Hepatocyte (in vitro differentiated cells): ENCODE data around the gene KCNQ1. TPM values are rescaled to one million over a fixed set of nuclear protein-coding genes. Genes with fewer than 3 reads are reported as not detected.

Source experiments
- DNase-seq: peaks from one replicate; pipeline ENCODE4 v3.0.0-alpha.2; 2016; ENCODE audit warnings: low spot score
- H2AFZ ChIP-seq: fragments of 200-600 bp; sonication (generic); 2 replicates; pipeline ENCODE4 v1.6.0; 2016; ENCODE audit warnings: antibody characterized with exemption, mild to moderate bottlenecking
- H3K27ac ChIP-seq: fragments of 200-600 bp; sonication (generic); 2 replicates; pipeline ENCODE4 v1.5.1; 2016; ENCODE audit warnings: mild to moderate bottlenecking
- H3K27me3 ChIP-seq: fragments of 200-600 bp; sonication (generic); 2 replicates; pipeline ENCODE4 v1.6.1; 2016
- H3K36me3 ChIP-seq: fragments of 200-600 bp; sonication (generic); replicated peaks from 2 replicates; pipeline ENCODE4 v1.5.1; 2016; ENCODE audit warnings: low read depth; ENCODE audit not compliant: insufficient read depth
- H3K4me1 ChIP-seq: fragments of 200-600 bp; sonication (generic); 2 replicates; pipeline ENCODE4 v1.5.1; 2016; ENCODE audit warnings: mild to moderate bottlenecking, moderate library complexity; ENCODE audit not compliant: insufficient read depth
- H3K4me2 ChIP-seq: fragments of 200-600 bp; sonication (generic); 2 replicates; pipeline ENCODE4 v1.6.0; 2016
- H3K4me3 ChIP-seq: fragments of 200-600 bp; sonication (generic); 2 replicates; pipeline ENCODE4 v1.5.1; 2016; ENCODE audit warnings: mild to moderate bottlenecking
- H3K79me2 ChIP-seq: fragments of 200-600 bp; sonication (generic); 2 replicates; pipeline ENCODE4 v1.6.0; 2017; ENCODE audit warnings: mild to moderate bottlenecking
- H3K9me2 ChIP-seq: fragments of 200-600 bp; sonication (generic); replicated peaks from 2 replicates; pipeline ENCODE4 v1.6.0; 2017; ENCODE audit warnings: mild to moderate bottlenecking; ENCODE audit not compliant: insufficient read depth
- H3K9me3 ChIP-seq: fragments of 200-600 bp; sonication (generic); 2 replicates; pipeline ENCODE4 v1.5.1; 2016; ENCODE audit warnings: low read depth, mild to moderate bottlenecking
- H4K20me1 ChIP-seq: fragments of 200-600 bp; sonication (generic); 2 replicates; pipeline ENCODE4 v1.6.0; 2016; ENCODE audit warnings: mild to moderate bottlenecking; ENCODE audit not compliant: insufficient read depth, poor library complexity, severe bottlenecking
- EZH2 ChIP-seq: fragments of 200-600 bp; sonication (generic); IDR thresholded peaks from 2 replicates; pipeline ENCODE4 v1.6.1; 2016; ENCODE audit warnings: antibody characterized with exemption, mild to moderate bottlenecking, borderline replicate concordance
- EZH2phosphoT487 ChIP-seq: fragments of 200-600 bp; sonication (generic); IDR thresholded peaks from one replicate; pipeline ENCODE4 v1.6.1; 2018; ENCODE audit warnings: antibody characterized with exemption, mild to moderate bottlenecking, low read depth, moderate library complexity; ENCODE audit not compliant: unreplicated experiment, severe bottlenecking
- WGBS: methylation state at CpG from one replicate; pipeline ENCODE4 v1.1.6; 2016; ENCODE audit warnings: low lambda C conversion rate; ENCODE audit errors: missing lambda C conversion rate; 5-methylcytosine and 5-hydroxymethylcytosine counted together
- polyA plus RNA-seq: library from polyadenylated mRNA; unstranded; fragments of >200 nt; fragmentation: Nextera tagmentation; extraction: Ambion mirVana; gene quantifications from 2 replicates; pipeline ENCODE4 v1.2.1, GENCODE V29; 2016
- total RNA-seq: library from RNA; depleted of rRNA; stranded (reverse); fragments of >200 nt; gene quantifications from 2 replicates; pipeline ENCODE4 v1.2.3, GENCODE V29; 2014
- TF ChIP-seq, protein P1 (sequence below): fragments of 200-600 bp; sonication (generic); IDR thresholded peaks from 2 replicates; pipeline ENCODE4 v1.5.1; 2016; ENCODE audit warnings: antibody characterized with exemption, mild to moderate bottlenecking; ENCODE audit not compliant: poor library complexity

KCNQ1 gene
- total and polyA plus RNA-seq, 2 experiments from 2014 or later: 1.8 to 6.4 TPM

DNA sequence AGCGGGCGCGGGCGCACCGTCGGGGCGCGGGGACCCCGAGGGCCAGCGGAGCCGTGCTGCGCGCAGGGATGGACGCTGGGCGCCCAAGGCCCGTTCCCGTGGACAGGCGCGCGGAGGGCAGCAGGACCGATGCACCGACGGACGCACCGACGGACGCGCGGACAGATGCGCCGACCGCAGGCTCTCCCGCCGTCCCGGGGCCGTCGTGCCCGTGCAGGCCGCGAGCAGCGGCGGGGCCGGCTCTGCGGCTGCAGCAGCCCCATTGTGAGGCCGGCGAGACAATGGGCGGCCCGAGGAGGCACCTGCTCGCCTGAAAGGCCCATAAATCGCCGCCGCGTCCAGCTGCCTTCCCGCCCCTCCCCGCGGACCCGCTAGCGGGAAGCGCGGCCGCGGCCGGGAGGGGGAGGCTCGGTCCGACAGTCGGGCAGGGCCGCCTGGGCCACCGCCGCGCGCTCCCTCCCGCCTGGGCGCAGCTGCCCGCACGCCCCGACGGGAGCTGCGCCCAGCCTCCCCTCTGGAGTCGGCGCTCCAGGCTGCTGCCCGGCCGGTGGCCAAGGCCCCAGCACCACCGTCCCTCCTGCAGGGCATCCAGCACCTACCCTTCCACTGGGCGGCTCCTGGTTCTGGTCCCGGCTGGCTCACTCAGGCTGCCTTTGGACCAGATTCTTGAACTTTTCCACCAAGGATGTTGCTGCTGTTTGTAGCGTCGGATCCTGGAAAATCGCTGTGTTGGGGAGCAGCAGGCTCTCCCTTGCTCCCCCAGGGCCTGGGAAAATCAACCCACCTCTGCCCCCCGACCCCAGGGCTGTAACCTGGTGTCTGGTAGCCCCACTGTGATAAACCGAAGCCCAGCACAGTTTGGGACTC lies 425.0 kb downstream of the KCNQ1 start:
- Histone ChIP-seq H3K27me3 (peaks cover 38% of the 10 kb centered on the region), H3K4me3 (no peak overlapping the region), H3K27ac (no peak overlapping the region), H3K79me2 (no peaks in the 10 kb centered on the region), H3K9me3 (no peaks in the 10 kb centered on the region), H2AFZ (no peak overlapping the region), H3K9me2 (no peaks in the 10 kb centered on the region), H3K4me2 (no peak overlapping the region), H3K36me3 (no peaks in the 10 kb centered on the region), H4K20me1 (no peaks in the 10 kb centered on the region), H3K4me1 (peaks cover 12% of the 10 kb centered on the region)
- TF ChIP-seq, protein P1, sequence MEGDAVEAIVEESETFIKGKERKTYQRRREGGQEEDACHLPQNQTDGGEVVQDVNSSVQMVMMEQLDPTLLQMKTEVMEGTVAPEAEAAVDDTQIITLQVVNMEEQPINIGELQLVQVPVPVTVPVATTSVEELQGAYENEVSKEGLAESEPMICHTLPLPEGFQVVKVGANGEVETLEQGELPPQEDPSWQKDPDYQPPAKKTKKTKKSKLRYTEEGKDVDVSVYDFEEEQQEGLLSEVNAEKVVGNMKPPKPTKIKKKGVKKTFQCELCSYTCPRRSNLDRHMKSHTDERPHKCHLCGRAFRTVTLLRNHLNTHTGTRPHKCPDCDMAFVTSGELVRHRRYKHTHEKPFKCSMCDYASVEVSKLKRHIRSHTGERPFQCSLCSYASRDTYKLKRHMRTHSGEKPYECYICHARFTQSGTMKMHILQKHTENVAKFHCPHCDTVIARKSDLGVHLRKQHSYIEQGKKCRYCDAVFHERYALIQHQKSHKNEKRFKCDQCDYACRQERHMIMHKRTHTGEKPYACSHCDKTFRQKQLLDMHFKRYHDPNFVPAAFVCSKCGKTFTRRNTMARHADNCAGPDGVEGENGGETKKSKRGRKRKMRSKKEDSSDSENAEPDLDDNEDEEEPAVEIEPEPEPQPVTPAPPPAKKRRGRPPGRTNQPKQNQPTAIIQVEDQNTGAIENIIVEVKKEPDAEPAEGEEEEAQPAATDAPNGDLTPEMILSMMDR: no peak
- TF ChIP-seq EZH2 (peak; percentile 52), EZH2phosphoT487 (peak; percentile 5)
- WGBS: 31% methylated on average over 41 of the region's 90 CpGs
- no peak for DNase-seq

- H2AFZ ChIP-seq: no peak overlapping the region
- no peaks in the 10 kb centered on the region for H3K79me2 ChIP-seq
- no peaks in the 10 kb centered on the region for H4K20me1 ChIP-seq
- no peaks in the 10 kb centered on the region for H3K9me2 ChIP-seq
- TF ChIP-seq EZH2phosphoT487: no peak
- no peak for TF ChIP-seq EZH2
- peaks cover 12% of the 10 kb centered on the region for H3K4me1 ChIP-seq
- no peak overlapping the region for H3K4me2 ChIP-seq
- no peaks in the 10 kb centered on the region for H3K9me3 ChIP-seq
- DNase-seq: no peak
- H3K27me3 ChIP-seq: peaks cover 38% of the 10 kb centered on the region
- H3K4me3 ChIP-seq: no peak overlapping the region
- 87% methylated on average over 16 of the region's 17 CpGs for WGBS
- H3K36me3 ChIP-seq: no peaks in the 10 kb centered on the region
- no peak overlapping the region for H3K27ac ChIP-seq
Measured at GRCh38 chr11:2870460-2870859, 425.7 kb downstream of the KCNQ1 start.

- H3K79me2 ChIP-seq: no peaks in the 10 kb centered on the region
- H4K20me1 ChIP-seq: no peaks in the 10 kb centered on the region
- TF ChIP-seq EZH2phosphoT487: no peak
- TF ChIP-seq EZH2: no peak
- TF ChIP-seq, protein P1: no peak
- no peak overlapping the region for H3K27ac ChIP-seq
- no peak overlapping the region for H3K4me3 ChIP-seq
- no peak overlapping the region for H3K4me2 ChIP-seq
- peaks cover 12% of the 10 kb centered on the region for H3K4me1 ChIP-seq
- WGBS: 79% methylated on average over 22 of the region's 22 CpGs
- no peak for DNase-seq
- peaks cover 38% of the 10 kb centered on the region for H3K27me3 ChIP-seq
- H2AFZ ChIP-seq: no peak overlapping the region
- no peaks in the 10 kb centered on the region for H3K9me3 ChIP-seq
- no peaks in the 10 kb centered on the region for H3K9me2 ChIP-seq
- H3K36me3 ChIP-seq: no peaks in the 10 kb centered on the region
Measured at GRCh38 chr11:2870969-2871680, 426.3 kb downstream of the KCNQ1 start.

- TF ChIP-seq, protein P1: no peak
- no peak for TF ChIP-seq EZH2phosphoT487
- TF ChIP-seq EZH2: no peak
- Histone ChIP-seq H3K9me2 (no peaks in the 10 kb centered on the region), H3K27ac (no peak overlapping the region), H3K79me2 (no peaks in the 10 kb centered on the region), H3K9me3 (no peaks in the 10 kb centered on the region), H3K4me1 (no peaks in the 10 kb centered on the region), H3K4me2 (no peak overlapping the region), H3K36me3 (peaks cover 2% of the 10 kb centered on the region), H3K4me3 (no peak overlapping the region), H4K20me1 (no peaks in the 10 kb centered on the region), H3K27me3 (peaks cover 19% of the 10 kb centered on the region), H2AFZ (no peak overlapping the region)
- WGBS: 91% methylated on average over 10 of the region's 10 CpGs
- no peak for DNase-seq
Measured at GRCh38 chr11:2874963-2875362, 430.2 kb downstream of the KCNQ1 start.
